Activated CD8-positive, alpha-beta memory T cell treated with anti-CD3 and anti-CD28 coated beads, Interleukin-2, amount 10 ng/mL, durations not matched to agents 7 days and 5 days (primary cell): ENCODE measurements around the gene EIF3C. TPM values are rescaled to one million over a fixed set of nuclear protein-coding genes. Genes with fewer than 3 reads are reported as not detected.

Experiments
- microRNA-seq: library from miRNA; unstranded; fragments of <30 nt; microRNA quantifications from one replicate; pipeline ENCODE4 v1.2.0, GENCODE V29; 2022
- total RNA-seq, 2 experiments: library from RNA; stranded (reverse); gene quantifications; one replicate each; pipeline ENCODE4 v1.2.3, GENCODE V29; 2021

EIF3C gene
- total RNA-seq, 2 experiments from 2014 or later = 389 to 508 TPM

Small RNA genes lying within 50 kb of the gene (microRNA-seq; reads per million reads assigned to microRNA genes)
- not detected for gene MIR6862-2

Other genes starting within 250 kb of the EIF3C start
- gene NPIPB7, start 239.1 kb upstream of the EIF3C start, total RNA-seq = not detected
- 10 to 100 TPM; 46.1 to 54.6 TPM for gene CLN3, start 219.4 kb upstream of the EIF3C start, total RNA-seq
- 10 to 100 TPM; 25.5 to 28.0 TPM for gene APOBR, start 216.8 kb upstream of the EIF3C start, total RNA-seq
- gene IL27, start 204.6 kb upstream of the EIF3C start, total RNA-seq = not detected
- not detected for gene NUPR1, start 172.5 kb upstream of the EIF3C start, total RNA-seq
- gene SGF29, start 157.5 kb upstream of the EIF3C start, total RNA-seq = 10 to 100 TPM; 36.4 to 39.9 TPM
- under 1 TPM in 1 of 2 experiments, not detected in 1; 0.20 TPM for gene SULT1A2, start 114.4 kb upstream of the EIF3C start, total RNA-seq
- 10 to 100 TPM; 13.5 to 14.1 TPM for gene SULT1A1, start 101.4 kb upstream of the EIF3C start, total RNA-seq
- gene NPIPB8, start 73.4 kb upstream of the EIF3C start, total RNA-seq = 1 to 10 TPM; 1.0 to 1.5 TPM
- gene NPIPB9, start 40.3 kb downstream of the EIF3C start, total RNA-seq = 1 to 10 TPM; 2.0 to 2.6 TPM
- 100 to 1,000 TPM; 295 to 301 TPM for gene ATXN2L, start 111.5 kb downstream of the EIF3C start, total RNA-seq
- gene TUFM, start 134.9 kb downstream of the EIF3C start, total RNA-seq = 100 to 1,000 TPM; 156 to 199 TPM
- gene SH2B1, start 152.4 kb downstream of the EIF3C start, total RNA-seq = 10 to 100 TPM; 57.3 to 70.9 TPM
- 1 to 10 TPM; 1.5 to 3.4 TPM for gene ATP2A1, start 167.0 kb downstream of the EIF3C start, total RNA-seq
- 10 to 100 TPM; 18.0 to 19.1 TPM for gene RABEP2, start 213.8 kb downstream of the EIF3C start, total RNA-seq
- gene CD19, start 220.5 kb downstream of the EIF3C start, total RNA-seq = not detected
- 100 to 1,000 TPM; 120 to 133 TPM for gene NFATC2IP, start 239.5 kb downstream of the EIF3C start, total RNA-seq